CD4-positive, alpha-beta T cell treated with Interleukin-1 beta for 1 hour (primary cell): Measurements from ENCODE around the gene NTNG1.

Experiments used
- DNase-seq, 2 donors: peaks; one replicate each; pipeline ENCODE4 v3.0.0-alpha.2; 2020 to 2022

The NTNG1 gene

GRCh38 chr1:107525961-107526360 is 385.1 kb downstream of the NTNG1 start:
- no peak for DNase-seq

DNA sequence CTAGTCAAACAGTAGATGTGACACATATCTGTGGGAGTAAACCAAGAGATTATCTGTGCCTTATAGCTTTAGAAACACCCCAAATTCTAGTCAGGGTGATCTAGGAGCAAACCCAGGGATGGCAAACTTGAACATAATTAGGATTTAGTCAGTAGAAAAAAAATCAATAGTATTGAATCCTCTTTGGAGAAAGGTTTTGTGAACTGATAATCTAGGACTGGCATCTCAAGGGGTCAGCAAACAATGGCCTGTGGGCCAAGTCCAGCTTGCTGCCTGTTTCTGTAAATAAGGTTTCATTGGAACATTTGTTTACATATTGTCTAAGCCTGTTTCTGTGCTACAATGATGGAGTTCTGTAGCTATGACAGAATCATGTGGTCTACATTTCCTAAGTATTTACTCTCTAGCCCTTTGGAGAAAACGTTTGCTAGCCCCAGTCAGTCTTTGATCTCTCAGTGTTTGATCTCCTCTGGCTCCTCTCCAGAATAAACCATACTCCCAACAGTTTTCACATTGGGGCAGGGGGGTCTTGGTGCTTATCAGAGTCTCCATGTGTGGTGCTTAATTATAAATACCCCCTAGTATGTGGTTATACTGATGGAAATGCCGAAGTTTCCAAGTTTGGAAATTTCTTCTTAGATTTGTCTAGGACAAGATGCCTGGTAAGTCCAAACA is 385.8 kb downstream of the NTNG1 start:
- no peak for DNase-seq

GRCh38 chr1:107529511-107530149 is 388.8 kb downstream of the NTNG1 start:
- DNase-seq = peak in 1 of 2 donors; percentile 19

GRCh38 chr1:107530543-107530942 is 389.7 kb downstream of the NTNG1 start:
- DNase-seq = no peak

GRCh38 chr1:107531065-107531908 is 390.4 kb downstream of the NTNG1 start:
- DNase-seq = no peak

DNA sequence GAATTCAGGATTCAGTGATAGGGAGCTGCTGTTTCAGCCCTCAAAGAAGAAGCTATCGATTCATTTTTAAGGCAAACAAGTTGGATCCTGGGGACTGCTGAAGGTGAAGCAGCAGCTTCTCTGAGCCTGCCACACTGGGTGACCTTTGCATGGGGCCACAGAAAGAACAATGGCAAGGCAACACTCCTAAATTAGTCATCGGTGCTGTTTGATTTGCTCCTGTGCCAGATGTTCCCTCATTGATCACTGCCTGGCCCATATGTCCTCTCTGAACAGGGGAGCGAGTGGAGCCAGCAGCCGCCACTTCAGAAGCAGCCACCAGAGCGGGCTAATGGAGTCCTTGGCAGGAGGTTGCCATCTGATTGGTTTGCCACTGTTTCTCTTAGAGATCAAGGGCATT is 391.5 kb downstream of the NTNG1 start:
- DNase-seq = no peak
